Gastroesophageal sphincter (tissue), 3 donors: ENCODE data around the gene SREBF2.

ENCODE experiments used
- POLR2AphosphoS5 ChIP-seq: sonication (generic); formaldehyde crosslinking; IDR thresholded peaks from one replicate; pipeline ENCODE4 v1.6.1; 2017; ENCODE audit warnings: antibody characterized with exemption
- TF ChIP-seq, protein P1 (sequence below), 4 experiments: fragments of 200-600 bp in 2 of 4; fragments of 450-650 bp in 2 of 4; sonication (generic) in 1 of 4; IDR thresholded peaks; one replicate each; pipeline ENCODE4 v1.5.1; 2017 to 2019; ENCODE audit warnings: antibody characterized with exemption in 4 of 4, mild to moderate bottlenecking in 2 of 4, moderate library complexity in 2 of 4

DNA sequence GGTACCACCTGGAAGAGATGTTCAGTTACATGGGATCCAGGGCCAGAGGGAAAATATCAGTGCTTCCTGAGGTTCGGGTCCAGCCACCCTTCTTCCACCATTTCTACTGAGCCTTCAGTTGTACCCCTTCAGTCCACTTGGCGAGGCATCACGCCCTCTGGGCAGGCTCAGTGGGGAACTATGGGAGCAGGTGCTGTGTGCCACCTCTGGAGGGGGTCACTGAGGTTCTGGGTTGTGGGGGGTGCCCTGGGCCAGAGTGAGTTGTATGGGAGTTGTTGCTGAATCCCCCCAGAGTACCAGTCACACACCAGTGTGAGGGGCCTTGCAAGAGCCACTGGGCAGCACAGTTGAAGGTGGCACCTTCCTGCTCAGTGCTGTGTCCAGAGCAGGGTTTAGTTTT lies 2.7 kb upstream of the SREBF2 start:
- no peak for TF ChIP-seq POLR2AphosphoS5
- TF ChIP-seq, protein P1, sequence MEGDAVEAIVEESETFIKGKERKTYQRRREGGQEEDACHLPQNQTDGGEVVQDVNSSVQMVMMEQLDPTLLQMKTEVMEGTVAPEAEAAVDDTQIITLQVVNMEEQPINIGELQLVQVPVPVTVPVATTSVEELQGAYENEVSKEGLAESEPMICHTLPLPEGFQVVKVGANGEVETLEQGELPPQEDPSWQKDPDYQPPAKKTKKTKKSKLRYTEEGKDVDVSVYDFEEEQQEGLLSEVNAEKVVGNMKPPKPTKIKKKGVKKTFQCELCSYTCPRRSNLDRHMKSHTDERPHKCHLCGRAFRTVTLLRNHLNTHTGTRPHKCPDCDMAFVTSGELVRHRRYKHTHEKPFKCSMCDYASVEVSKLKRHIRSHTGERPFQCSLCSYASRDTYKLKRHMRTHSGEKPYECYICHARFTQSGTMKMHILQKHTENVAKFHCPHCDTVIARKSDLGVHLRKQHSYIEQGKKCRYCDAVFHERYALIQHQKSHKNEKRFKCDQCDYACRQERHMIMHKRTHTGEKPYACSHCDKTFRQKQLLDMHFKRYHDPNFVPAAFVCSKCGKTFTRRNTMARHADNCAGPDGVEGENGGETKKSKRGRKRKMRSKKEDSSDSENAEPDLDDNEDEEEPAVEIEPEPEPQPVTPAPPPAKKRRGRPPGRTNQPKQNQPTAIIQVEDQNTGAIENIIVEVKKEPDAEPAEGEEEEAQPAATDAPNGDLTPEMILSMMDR (IDR thresholded peaks at IDR 0.05): no peak
